LNCaP clone FGC (cell line): ENCODE measurements around the gene CDC42BPG.

Source experiments
- DNase-seq: peaks from one replicate; pipeline ENCODE4 v3.0.0-alpha.2; 2011; ENCODE audit warnings: low read depth
- H3K4me3 ChIP-seq: 2 replicates; pipeline ENCODE4 v1.5.1; 2011; ENCODE audit warnings: mild to moderate bottlenecking, low read depth, low read length, control low read depth
- TF ChIP-seq, protein P1 (sequence below): IDR thresholded peaks from 2 replicates; pipeline ENCODE4 v1.5.1; 2012; ENCODE audit warnings: mild to moderate bottlenecking; ENCODE audit not compliant: control insufficient read depth, insufficient read depth; ENCODE audit errors: extremely low read depth

CDC42BPG gene

DNA sequence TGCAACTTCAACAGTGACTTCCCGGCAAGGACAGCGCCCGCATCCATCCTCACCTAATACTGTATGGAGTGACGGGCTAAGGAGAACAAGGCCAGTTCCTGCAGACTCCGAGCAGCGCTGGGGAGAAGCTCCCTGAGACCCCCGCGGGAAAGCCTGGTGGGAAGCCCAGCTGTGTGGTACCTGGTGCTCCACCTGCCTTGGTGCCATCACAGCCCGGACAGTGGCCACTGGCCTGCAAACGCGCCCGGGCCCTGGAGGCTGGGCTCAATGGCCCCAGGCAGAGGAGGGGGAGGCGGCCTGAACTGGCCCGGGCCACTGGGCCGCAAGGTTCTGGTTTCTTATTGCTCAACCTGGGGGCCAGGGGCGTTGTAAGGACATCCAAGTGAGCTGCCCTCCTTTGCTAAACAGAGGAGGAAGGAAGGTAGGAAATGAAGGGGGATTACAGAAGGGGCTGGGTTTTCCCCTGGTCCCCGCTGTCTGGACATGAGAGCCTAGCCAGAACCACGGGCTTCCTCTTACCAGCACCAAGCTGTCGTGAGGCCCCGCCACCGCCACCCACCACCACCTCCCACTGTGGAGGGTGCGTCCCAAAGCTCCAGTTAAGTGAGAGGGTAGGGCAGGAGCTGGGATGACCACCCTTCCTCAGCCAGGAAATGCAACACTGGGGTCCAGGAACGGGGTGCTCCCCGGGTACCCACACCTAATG lies 8.5 kb upstream of the CDC42BPG start:
- no peak for DNase-seq
- no peak overlapping the region for H3K4me3 ChIP-seq

DNA sequence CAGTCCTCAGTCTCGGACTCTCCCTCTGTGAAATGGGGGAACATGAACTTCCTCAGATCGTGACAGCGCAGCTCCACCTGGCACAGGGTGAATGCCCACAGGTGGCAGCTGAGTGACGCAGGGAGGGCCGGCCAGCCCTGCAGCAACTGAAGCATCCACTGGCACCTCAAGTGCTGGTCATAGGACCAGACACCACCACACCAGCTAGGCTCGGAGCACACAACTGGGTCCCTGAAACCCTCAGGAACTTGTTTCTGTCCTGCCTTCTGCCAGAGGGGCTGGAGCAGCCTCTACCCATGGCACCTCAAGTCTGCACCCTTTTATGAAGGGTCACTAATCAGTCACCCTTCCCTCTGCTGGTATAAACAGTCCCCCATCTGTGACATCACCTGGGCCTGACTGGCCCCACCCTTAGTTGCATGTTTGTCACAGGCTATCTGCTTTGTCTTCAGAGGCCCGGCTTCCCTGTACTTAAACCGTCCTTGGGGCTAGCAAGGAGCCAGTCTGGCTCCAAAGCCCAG lies 7.4 kb upstream of the CDC42BPG start:
- TF ChIP-seq, protein P1, sequence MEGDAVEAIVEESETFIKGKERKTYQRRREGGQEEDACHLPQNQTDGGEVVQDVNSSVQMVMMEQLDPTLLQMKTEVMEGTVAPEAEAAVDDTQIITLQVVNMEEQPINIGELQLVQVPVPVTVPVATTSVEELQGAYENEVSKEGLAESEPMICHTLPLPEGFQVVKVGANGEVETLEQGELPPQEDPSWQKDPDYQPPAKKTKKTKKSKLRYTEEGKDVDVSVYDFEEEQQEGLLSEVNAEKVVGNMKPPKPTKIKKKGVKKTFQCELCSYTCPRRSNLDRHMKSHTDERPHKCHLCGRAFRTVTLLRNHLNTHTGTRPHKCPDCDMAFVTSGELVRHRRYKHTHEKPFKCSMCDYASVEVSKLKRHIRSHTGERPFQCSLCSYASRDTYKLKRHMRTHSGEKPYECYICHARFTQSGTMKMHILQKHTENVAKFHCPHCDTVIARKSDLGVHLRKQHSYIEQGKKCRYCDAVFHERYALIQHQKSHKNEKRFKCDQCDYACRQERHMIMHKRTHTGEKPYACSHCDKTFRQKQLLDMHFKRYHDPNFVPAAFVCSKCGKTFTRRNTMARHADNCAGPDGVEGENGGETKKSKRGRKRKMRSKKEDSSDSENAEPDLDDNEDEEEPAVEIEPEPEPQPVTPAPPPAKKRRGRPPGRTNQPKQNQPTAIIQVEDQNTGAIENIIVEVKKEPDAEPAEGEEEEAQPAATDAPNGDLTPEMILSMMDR: no peak
- H3K4me3 ChIP-seq: no peak overlapping the region
- DNase-seq: no peak

More for the DNA sequence above, 8.5 kb upstream of the CDC42BPG start:
- TF ChIP-seq, protein P1: no peak

DNA sequence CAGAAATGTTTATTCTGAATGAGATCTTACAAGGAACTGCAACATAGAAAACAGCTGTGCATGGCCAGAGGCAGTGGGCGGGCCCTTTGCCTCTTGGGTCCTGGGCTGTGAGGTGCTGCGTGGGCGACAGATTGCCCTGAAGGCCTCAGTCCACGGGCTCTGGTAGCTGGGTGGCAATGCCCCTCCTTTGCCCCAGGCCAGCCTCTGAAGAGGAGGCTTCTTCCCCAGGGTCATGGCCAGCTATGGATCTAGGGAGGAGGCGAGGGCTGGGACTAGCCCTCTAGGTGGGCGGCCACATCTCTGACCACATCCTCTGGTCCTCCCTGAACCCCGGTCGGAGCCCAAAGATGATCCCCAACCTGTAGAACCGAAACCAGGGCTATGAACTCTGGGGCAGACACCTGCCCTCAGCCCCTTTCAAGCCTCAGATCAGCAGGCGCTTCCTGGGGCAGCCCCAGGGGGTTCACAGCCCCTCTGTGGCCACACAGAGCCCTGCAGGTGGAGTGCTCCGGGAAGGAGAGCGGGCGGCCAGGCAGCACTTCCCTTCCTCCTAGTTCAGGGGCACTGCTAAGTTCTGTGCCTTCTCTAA lies 6.6 kb upstream of the CDC42BPG start:
- DNase-seq: no peak
- H3K4me3 ChIP-seq: no peak overlapping the region

DNA sequence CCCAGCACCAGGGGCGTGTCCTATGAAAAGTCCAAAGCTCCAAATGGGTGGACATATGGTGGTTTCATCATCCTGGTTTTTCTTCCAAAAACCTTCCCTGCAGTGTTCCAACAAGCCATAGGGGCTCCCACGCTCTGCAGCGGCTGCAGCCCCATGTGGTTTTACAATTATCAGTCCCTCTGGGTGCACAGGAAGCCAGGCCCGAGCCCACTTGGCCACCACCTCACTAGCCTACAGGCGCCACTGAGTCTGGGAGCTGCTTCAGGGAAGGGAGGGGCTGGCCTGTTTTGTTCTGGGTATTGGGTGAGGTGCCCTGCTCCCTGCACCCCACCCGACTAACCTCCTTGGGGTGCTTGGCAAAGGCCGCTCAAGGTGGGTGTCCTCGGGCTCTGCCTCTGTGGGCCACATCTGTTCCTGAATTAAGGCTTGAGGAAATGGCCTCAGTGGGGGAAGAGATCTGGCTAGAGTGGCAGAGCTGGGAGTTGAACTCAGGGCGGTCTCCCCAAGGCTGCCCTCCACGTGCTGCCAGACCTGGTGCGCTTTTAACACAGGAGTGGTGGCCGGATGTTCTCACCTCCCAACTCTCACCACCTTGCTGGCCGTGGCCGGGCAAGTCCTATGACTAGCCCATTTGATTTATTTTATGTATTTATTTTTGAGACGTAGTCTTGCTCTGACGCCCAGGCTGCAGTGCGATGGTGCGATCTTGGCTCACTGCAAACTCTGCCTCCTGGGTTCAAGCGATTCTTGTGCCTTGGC lies 5.3 kb upstream of the CDC42BPG start:
- TF ChIP-seq, protein P1: no peak
- H3K4me3 ChIP-seq: no peak overlapping the region
- no peak for DNase-seq

More for the DNA sequence above, 6.6 kb upstream of the CDC42BPG start:
- TF ChIP-seq, protein P1: no peak

DNA sequence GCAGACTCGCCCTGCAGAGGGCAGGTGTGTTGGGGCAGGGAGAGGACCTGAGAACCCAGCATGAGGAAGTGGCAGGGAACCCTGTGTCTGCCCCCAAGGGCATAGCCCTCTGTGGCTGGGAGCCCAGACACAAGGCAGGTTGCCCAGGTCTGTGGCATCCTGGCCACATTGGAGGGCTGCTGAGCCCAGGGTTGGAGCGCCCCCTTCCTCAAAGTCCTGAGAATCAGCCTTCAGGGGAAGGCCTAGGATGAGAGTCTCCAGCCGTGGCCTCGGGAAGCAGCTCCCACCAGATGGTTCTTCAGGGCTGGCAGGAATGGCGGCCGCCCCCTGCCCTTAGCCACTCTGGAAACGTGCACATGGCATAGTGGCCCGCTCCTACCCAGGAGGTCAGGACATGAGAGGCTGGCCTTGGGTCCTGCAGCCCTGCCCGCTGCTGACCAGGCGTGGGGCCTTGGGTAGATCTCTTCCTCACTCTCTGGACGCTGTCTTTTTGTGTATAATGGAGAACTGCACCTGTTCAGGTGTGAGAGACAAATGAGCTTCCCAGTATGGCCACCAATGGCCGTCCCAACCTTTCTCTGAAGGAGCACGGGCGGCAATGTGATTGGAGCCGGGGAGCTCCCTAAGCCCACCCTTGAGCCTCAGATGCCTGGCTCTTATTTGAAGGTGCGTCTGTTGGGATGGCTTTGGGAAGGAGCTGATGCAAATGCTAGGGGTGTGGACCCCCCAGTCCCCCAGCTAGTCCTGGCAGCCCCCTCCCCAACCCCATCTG lies 4.6 kb upstream of the CDC42BPG start:
- DNase-seq: no peak
- TF ChIP-seq, protein P1: no peak
- no peak overlapping the region for H3K4me3 ChIP-seq

DNA sequence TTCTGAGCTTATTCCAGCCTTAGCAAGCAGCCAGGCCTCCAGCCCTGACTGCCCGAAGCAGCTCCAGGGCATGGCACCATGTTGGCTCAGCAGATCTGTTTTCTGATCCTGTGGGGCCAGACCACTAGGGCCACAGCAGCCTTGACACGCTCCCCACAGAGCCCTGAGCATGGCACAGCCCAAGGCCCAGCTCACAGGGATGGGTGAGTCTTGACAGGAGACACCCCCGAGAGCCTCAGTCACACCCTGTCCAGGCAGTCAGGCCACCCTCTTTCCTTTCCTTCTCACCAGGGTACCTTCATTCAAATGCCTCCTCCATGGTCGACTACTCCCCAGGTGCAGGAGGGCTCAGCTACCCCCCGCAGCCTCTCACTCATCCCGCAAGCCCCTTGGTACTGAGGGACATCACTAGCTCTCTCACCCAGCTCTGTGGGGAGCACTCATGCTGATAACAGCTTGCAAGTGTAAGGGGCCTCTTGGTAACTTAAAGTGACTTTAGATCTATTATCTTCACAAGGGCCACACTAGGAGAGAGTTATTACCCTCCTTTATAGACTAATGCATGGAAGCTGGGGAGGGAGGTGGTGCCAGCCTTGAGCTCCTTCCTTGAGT lies 3.9 kb upstream of the CDC42BPG start:
- no peak overlapping the region for H3K4me3 ChIP-seq
- DNase-seq: no peak
- TF ChIP-seq, protein P1: no peak
